HepG2 (cell line): ENCODE data around the gene LOXL3. TPM values are rescaled to one million over a fixed set of nuclear protein-coding genes. Genes with fewer than 3 reads are reported as not detected.

Experiments used
- ATM ChIP-seq: fragments of 450-650 bp; IDR thresholded peaks from 2 replicates; pipeline ENCODE4 v1.7.1; 2017; ENCODE audit warnings: mild to moderate bottlenecking, borderline replicate concordance
- DMAP1 ChIP-seq: IDR thresholded peaks from 2 replicates; pipeline ENCODE4 v1.6.1; 2016
- HMGXB4 ChIP-seq, 2 experiments: sonication (generic) in 1 of 2; formaldehyde crosslinking in 1 of 2; IDR thresholded peaks; 2 replicates each; pipeline versions ENCODE4 v1.4.0 to v1.6.1; 2018 to 2020; ENCODE audit warnings: missing genetic modification reagents in 2 of 2, borderline replicate concordance in 1 of 2, low read depth in 1 of 2, mild to moderate bottlenecking in 1 of 2, missing biosample characterization in 1 of 2
- NCOR1 ChIP-seq: fragments of 200-600 bp; sonication (generic); IDR thresholded peaks from 2 replicates; pipeline ENCODE4 v1.7.0; 2017; ENCODE audit warnings: antibody characterized with exemption, low read length, borderline replicate concordance
- REL ChIP-seq: sonication (generic); formaldehyde crosslinking; conservative IDR thresholded peaks from 2 replicates; pipeline ENCODE4 v1.8.0; 2022; ENCODE audit warnings: mild to moderate bottlenecking, missing genetic modification reagents, moderate library complexity
- SP140L ChIP-seq: sonication (generic); formaldehyde crosslinking; IDR thresholded peaks from 2 replicates; pipeline ENCODE4 v1.4.0; 2020; ENCODE audit warnings: missing genetic modification reagents, borderline replicate concordance
- ZBTB25 ChIP-seq: IDR thresholded peaks from 2 replicates; pipeline ENCODE4 v1.6.1; 2018; ENCODE audit warnings: missing genetic modification reagents
- ZNF10 ChIP-seq: sonication (generic); formaldehyde crosslinking; IDR thresholded peaks from 2 replicates; pipeline ENCODE4 v1.4.0; 2020; ENCODE audit warnings: mild to moderate bottlenecking, low read depth, missing genetic modification reagents, borderline replicate concordance
- ZNF468 ChIP-seq: sonication (generic); formaldehyde crosslinking; IDR thresholded peaks from 2 replicates; pipeline ENCODE4 v1.8.0; 2022; ENCODE audit warnings: mild to moderate bottlenecking, moderate library complexity, missing genetic modification reagents
- ZNF781 ChIP-seq: sonication (generic); formaldehyde crosslinking; IDR thresholded peaks from 2 replicates; pipeline ENCODE4 v1.5.1; 2020; ENCODE audit warnings: borderline replicate concordance, mild to moderate bottlenecking, missing genetic modification reagents; ENCODE audit errors: not compliant biosample characterization
- polyA plus RNA-seq, 8 experiments: library from polyadenylated mRNA; depleted of rRNA in 3 of 8; stranded (reverse) in 7 of 8; unstranded in 1 of 8; fragments of >200 nt; fragmentation: Illumina TruSeq in 4 of 8; extraction: Trizol in 4 of 8; gene quantifications; 2 replicates each; pipeline versions ENCODE4 v1.2.1 to v1.2.3, GENCODE V29; 2011 to 2016; ENCODE audit warnings: low read depth in 4 of 8, missing spikeins in 1 of 8, mixed read lengths in 1 of 8; ENCODE audit not compliant: insufficient read depth in 1 of 8
- total RNA-seq, 5 experiments: library from RNA; depleted of rRNA; stranded (reverse); fragments of >200 nt; fragmentation: Illumina TruSeq; extraction: Trizol; gene quantifications; 2 replicates each; pipeline ENCODE4 v1.2.3, GENCODE V29; 2016; ENCODE audit warnings: low read depth in 1 of 5
- TF ChIP-seq, protein P1 (sequence below): sonication (generic); formaldehyde crosslinking; IDR thresholded peaks from 2 replicates; pipeline ENCODE4 v1.4.0; 2020; ENCODE audit warnings: missing genetic modification reagents, mild to moderate bottlenecking, borderline replicate concordance
- TF ChIP-seq, protein P2 (sequence below): sonication (generic); formaldehyde crosslinking; IDR thresholded peaks from 2 replicates; pipeline ENCODE4 v1.5.1; 2020; ENCODE audit warnings: mild to moderate bottlenecking, missing genetic modification reagents
- TF ChIP-seq, protein P3 (sequence below): sonication (generic); formaldehyde crosslinking; IDR thresholded peaks from 2 replicates; pipeline ENCODE4 v1.4.0; 2020; ENCODE audit warnings: mild to moderate bottlenecking, missing genetic modification reagents, borderline replicate concordance

LOXL3 gene
- total and polyA plus RNA-seq, 2 of the 13 experiments (the other 11 are each of a cell fraction or from before 2014, with no cell fraction given), result 0.55 to 6.5 TPM

GRCh38 chr2:74502147-74502719 is 51.5 kb downstream of the LOXL3 start (continued):
- TF ChIP-seq, protein P1, sequence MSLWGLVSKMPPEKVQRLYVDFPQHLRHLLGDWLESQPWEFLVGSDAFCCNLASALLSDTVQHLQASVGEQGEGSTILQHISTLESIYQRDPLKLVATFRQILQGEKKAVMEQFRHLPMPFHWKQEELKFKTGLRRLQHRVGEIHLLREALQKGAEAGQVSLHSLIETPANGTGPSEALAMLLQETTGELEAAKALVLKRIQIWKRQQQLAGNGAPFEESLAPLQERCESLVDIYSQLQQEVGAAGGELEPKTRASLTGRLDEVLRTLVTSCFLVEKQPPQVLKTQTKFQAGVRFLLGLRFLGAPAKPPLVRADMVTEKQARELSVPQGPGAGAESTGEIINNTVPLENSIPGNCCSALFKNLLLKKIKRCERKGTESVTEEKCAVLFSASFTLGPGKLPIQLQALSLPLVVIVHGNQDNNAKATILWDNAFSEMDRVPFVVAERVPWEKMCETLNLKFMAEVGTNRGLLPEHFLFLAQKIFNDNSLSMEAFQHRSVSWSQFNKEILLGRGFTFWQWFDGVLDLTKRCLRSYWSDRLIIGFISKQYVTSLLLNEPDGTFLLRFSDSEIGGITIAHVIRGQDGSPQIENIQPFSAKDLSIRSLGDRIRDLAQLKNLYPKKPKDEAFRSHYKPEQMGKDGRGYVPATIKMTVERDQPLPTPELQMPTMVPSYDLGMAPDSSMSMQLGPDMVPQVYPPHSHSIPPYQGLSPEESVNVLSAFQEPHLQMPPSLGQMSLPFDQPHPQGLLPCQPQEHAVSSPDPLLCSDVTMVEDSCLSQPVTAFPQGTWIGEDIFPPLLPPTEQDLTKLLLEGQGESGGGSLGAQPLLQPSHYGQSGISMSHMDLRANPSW, result peak; percentile 74; the same call in 1 of the 2 replicates
- TF ChIP-seq HMGXB4 (CRISPR knock-in tag; IDR thresholded peaks at IDR 0.05; ENCODE audit: borderline replicate concordance in 1 of 2, low read depth in 1 of 2), result no peak; a peak in 1 of 4 replicates
- no peak for TF ChIP-seq ATM
- TF ChIP-seq SP140L, result 0 out of 2 replicates have a peak, but pooled peaks have one; percentile 15
- TF ChIP-seq, protein P2, sequence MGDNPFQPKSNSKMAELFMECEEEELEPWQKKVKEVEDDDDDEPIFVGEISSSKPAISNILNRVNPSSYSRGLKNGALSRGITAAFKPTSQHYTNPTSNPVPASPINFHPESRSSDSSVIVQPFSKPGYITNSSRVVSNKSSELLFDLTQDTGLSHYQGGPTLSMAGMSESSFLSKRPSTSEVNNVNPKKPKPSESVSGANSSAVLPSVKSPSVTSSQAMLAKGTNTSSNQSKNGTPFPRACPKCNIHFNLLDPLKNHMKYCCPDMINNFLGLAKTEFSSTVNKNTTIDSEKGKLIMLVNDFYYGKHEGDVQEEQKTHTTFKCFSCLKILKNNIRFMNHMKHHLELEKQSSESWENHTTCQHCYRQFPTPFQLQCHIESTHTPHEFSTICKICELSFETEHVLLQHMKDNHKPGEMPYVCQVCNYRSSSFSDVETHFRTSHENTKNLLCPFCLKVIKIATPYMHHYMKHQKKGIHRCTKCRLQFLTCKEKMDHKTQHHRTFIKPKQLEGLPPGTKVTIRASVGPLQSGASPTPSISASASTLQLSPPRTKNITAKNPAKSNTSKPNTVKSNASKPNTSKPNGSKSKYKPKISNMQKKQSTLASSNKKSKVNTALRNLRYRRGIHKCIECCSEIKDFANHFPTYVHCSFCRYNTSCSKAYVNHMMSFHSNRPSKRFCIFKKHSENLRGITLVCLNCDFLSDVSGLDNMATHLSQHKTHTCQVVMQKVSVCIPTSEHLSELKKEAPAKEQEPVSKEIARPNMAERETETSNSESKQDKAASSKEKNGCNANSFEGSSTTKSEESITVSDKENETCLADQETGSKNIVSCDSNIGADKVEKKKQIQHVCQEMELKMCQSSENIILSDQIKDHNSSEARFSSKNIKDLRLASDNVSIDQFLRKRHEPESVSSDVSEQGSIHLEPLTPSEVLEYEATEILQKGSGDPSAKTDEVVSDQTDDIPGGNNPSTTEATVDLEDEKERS (CRISPR knock-in tag), result no peak
- TF ChIP-seq ZBTB25 (CRISPR knock-in tag), result peak; percentile 88
- peak; percentile 97 for TF ChIP-seq NCOR1
- peak; percentile 87 for TF ChIP-seq DMAP1
- no peak for TF ChIP-seq REL (CRISPR knock-in tag)
- TF ChIP-seq ZNF10 (CRISPR knock-in tag), result no peak
- TF ChIP-seq, protein P3, sequence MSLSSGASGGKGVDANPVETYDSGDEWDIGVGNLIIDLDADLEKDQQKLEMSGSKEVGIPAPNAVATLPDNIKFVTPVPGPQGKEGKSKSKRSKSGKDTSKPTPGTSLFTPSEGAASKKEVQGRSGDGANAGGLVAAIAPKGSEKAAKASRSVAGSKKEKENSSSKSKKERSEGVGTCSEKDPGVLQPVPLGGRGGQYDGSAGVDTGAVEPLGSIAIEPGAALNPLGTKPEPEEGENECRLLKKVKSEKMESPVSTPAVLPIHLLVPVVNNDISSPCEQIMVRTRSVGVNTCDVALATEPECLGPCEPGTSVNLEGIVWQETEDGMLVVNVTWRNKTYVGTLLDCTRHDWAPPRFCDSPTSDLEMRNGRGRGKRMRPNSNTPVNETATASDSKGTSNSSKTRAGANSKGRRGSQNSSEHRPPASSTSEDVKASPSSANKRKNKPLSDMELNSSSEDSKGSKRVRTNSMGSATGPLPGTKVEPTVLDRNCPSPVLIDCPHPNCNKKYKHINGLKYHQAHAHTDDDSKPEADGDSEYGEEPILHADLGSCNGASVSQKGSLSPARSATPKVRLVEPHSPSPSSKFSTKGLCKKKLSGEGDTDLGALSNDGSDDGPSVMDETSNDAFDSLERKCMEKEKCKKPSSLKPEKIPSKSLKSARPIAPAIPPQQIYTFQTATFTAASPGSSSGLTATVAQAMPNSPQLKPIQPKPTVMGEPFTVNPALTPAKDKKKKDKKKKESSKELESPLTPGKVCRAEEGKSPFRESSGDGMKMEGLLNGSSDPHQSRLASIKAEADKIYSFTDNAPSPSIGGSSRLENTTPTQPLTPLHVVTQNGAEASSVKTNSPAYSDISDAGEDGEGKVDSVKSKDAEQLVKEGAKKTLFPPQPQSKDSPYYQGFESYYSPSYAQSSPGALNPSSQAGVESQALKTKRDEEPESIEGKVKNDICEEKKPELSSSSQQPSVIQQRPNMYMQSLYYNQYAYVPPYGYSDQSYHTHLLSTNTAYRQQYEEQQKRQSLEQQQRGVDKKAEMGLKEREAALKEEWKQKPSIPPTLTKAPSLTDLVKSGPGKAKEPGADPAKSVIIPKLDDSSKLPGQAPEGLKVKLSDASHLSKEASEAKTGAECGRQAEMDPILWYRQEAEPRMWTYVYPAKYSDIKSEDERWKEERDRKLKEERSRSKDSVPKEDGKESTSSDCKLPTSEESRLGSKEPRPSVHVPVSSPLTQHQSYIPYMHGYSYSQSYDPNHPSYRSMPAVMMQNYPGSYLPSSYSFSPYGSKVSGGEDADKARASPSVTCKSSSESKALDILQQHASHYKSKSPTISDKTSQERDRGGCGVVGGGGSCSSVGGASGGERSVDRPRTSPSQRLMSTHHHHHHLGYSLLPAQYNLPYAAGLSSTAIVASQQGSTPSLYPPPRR (CRISPR knock-in tag), result peak; percentile 52; the same call in 1 of the 2 replicates
- no peak for TF ChIP-seq ZNF468 (CRISPR knock-in tag)
- no peak for TF ChIP-seq ZNF781 (CRISPR knock-in tag)
